DOHH2 (cell line): Measurements from ENCODE around the gene CCDC190.

Experiments
- H3F3A ChIP-seq: fragments of 200-600 bp; sonication (generic), shearing (Covaris generic); 2 replicates; pipeline ENCODE4 v1.6.0; 2016; ENCODE audit warnings: antibody characterized with exemption, mild to moderate bottlenecking; ENCODE audit not compliant: control insufficient read depth, insufficient read depth
- H3K27ac ChIP-seq: fragments of 200-600 bp; sonication (generic); 2 replicates; pipeline ENCODE4 v1.5.1; 2014; ENCODE audit warnings: low read depth, mild to moderate bottlenecking, low read length, moderate library complexity
- H3K27me3 ChIP-seq: fragments of 200-600 bp; sonication (generic); 2 replicates; pipeline ENCODE4 v1.6.1; 2014; ENCODE audit warnings: mild to moderate bottlenecking, low read length, mixed read lengths; ENCODE audit not compliant: control insufficient read depth
- H3K36me3 ChIP-seq: fragments of 200-600 bp; sonication (generic); 2 replicates; pipeline ENCODE4 v1.6.1; 2014; ENCODE audit warnings: mild to moderate bottlenecking, low read length, moderate library complexity, mixed read lengths; ENCODE audit not compliant: control insufficient read depth
- H3K4me1 ChIP-seq: fragments of 200-600 bp; sonication (generic); 2 replicates; pipeline ENCODE4 v1.6.1; 2014; ENCODE audit warnings: mild to moderate bottlenecking, low read length, mixed read lengths; ENCODE audit not compliant: control insufficient read depth
- H3K4me2 ChIP-seq: fragments of 200-600 bp; sonication (generic); 2 replicates; pipeline ENCODE4 v1.6.0; 2014; ENCODE audit warnings: mild to moderate bottlenecking, low read length, moderate library complexity
- H3K4me3 ChIP-seq: fragments of 200-600 bp; sonication (generic); 2 replicates; pipeline ENCODE4 v1.5.1; 2014; ENCODE audit warnings: mild to moderate bottlenecking, low read length, mixed read lengths
- H3K79me2 ChIP-seq: fragments of 200-600 bp; sonication (generic); 2 replicates; pipeline ENCODE4 v1.6.1; 2014; ENCODE audit warnings: mild to moderate bottlenecking, low read length, mixed read lengths; ENCODE audit not compliant: control insufficient read depth
- H3K9me2 ChIP-seq: fragments of 200-600 bp; sonication (generic); replicated peaks from 2 replicates; pipeline ENCODE4 v1.6.1; 2014; ENCODE audit warnings: mild to moderate bottlenecking, low read length, mixed read lengths; ENCODE audit not compliant: control insufficient read depth
- H3K9me3 ChIP-seq: fragments of 200-600 bp; sonication (generic); 2 replicates; pipeline ENCODE4 v1.6.1; 2014; ENCODE audit warnings: antibody characterized with exemption, low read length, mixed read lengths; ENCODE audit not compliant: control insufficient read depth, insufficient read depth
- H4K20me1 ChIP-seq: fragments of 200-600 bp; sonication (generic); 2 replicates; pipeline ENCODE4 v1.6.0; 2014; ENCODE audit warnings: low read depth, mild to moderate bottlenecking, antibody characterized with exemption, low read length, moderate library complexity; ENCODE audit not compliant: control insufficient read depth, insufficient read depth
- EZH2phosphoT487 ChIP-seq: fragments of 200-600 bp; sonication (generic); IDR thresholded peaks from 2 replicates; pipeline ENCODE4 v1.6.1; 2017; ENCODE audit warnings: borderline replicate concordance, mild to moderate bottlenecking, antibody characterized with exemption, low read length, moderate library complexity, mixed read lengths
- TF ChIP-seq, protein P1 (sequence below): fragments of 200-600 bp; sonication (generic); IDR thresholded peaks from one replicate; pipeline ENCODE4 v1.5.1; 2014; ENCODE audit warnings: antibody characterized with exemption, mild to moderate bottlenecking, low read depth, low read length; ENCODE audit not compliant: poor library complexity, severe bottlenecking

Gene CCDC190

DNA sequence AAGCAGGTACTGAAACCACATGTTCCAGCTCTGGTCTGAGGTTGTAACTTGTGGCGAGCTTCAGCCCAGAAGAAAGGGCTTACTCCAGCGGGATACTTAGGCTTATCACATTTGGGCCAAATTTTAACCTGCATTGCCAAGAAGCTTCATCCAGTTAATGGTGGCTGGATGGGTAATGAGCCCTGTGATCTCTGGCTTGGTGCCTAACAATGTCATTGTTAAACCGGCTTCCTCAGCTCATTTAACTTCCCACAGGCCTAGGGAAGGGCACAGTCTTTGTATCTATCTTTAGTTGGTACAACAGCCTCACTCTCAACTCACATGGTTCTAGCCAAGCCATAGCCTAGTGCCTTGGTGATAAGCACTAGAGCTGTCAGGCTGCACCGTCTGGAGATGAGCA, 43.6 kb upstream of the CCDC190 start:
- Histone ChIP-seq H3F3A (no peaks in the 10 kb centered on the region), H3K9me3 (no peaks in the 10 kb centered on the region), H3K4me1 (no peaks in the 10 kb centered on the region), H3K27me3 (peaks cover 10% of the 10 kb centered on the region; the same call in 1 of the 2 replicates), H4K20me1 (no peaks in the 10 kb centered on the region), H3K27ac (no peak overlapping the region), H3K9me2 (no peaks in the 10 kb centered on the region), H3K4me3 (no peak overlapping the region), H3K79me2 (no peaks in the 10 kb centered on the region), H3K4me2 (no peak overlapping the region), H3K36me3 (no peaks in the 10 kb centered on the region)
- TF ChIP-seq, protein P1, sequence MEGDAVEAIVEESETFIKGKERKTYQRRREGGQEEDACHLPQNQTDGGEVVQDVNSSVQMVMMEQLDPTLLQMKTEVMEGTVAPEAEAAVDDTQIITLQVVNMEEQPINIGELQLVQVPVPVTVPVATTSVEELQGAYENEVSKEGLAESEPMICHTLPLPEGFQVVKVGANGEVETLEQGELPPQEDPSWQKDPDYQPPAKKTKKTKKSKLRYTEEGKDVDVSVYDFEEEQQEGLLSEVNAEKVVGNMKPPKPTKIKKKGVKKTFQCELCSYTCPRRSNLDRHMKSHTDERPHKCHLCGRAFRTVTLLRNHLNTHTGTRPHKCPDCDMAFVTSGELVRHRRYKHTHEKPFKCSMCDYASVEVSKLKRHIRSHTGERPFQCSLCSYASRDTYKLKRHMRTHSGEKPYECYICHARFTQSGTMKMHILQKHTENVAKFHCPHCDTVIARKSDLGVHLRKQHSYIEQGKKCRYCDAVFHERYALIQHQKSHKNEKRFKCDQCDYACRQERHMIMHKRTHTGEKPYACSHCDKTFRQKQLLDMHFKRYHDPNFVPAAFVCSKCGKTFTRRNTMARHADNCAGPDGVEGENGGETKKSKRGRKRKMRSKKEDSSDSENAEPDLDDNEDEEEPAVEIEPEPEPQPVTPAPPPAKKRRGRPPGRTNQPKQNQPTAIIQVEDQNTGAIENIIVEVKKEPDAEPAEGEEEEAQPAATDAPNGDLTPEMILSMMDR, result no peak
- TF ChIP-seq EZH2phosphoT487, result no peak

DNA sequence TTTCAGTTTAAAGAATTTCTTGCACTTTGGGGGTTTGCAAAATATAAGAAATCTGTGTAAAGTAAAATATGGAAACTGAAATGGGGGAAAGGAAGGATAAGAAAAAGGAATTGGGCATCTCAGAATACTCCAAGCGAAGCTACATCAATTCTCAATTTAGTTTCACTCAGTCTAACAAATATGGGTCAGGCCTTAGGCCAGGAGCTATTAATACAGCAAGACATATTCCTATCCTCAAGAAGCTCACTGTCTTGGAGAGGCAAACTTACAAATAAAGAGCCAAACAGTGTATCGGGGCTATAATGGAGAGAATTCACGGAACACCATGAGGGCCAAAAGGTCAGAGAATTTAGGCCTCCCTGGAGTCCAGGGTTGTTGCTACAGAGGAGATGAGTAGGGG, 43.0 kb upstream of the CCDC190 start:
- TF ChIP-seq, protein P1, result no peak
- no peak for TF ChIP-seq EZH2phosphoT487
- no peak overlapping the region for H3K4me3 ChIP-seq
- H3F3A ChIP-seq, result no peaks in the 10 kb centered on the region
- H3K9me2 ChIP-seq, result no peaks in the 10 kb centered on the region
- H3K27ac ChIP-seq, result no peak overlapping the region
- H3K4me2 ChIP-seq, result no peak overlapping the region
- no peaks in the 10 kb centered on the region for H3K36me3 ChIP-seq
- H3K27me3 ChIP-seq, result peaks cover 10% of the 10 kb centered on the region; the same call in 1 of the 2 replicates
- no peaks in the 10 kb centered on the region for H3K79me2 ChIP-seq
- no peaks in the 10 kb centered on the region for H4K20me1 ChIP-seq
- no peaks in the 10 kb centered on the region for H3K4me1 ChIP-seq
- no peaks in the 10 kb centered on the region for H3K9me3 ChIP-seq

DNA sequence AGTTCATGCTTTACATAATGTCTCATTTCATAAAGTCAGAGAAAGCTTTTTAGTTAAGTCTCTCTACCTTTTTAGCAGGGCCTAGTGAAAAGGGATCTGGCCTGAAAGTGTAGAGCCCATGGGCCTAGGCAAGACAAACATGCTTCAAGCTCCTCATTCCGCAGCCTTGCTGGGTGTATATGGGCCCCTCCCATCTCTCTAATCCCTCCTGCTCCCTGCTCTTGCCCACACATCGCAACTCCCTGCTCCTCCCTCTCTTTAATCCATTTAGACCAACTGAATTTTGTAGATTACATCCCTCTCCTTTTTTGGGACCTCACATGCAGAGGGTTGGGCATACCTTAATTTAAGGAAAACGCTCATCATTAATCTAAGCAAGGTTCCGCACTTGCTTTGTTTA, 42.3 kb upstream of the CCDC190 start:
- Histone ChIP-seq H3K79me2 (no peaks in the 10 kb centered on the region), H3K9me2 (no peaks in the 10 kb centered on the region), H3K27me3 (peaks cover 10% of the 10 kb centered on the region; the same call in 1 of the 2 replicates), H3K4me1 (no peaks in the 10 kb centered on the region), H3K27ac (no peak overlapping the region), H4K20me1 (no peaks in the 10 kb centered on the region), H3F3A (no peaks in the 10 kb centered on the region), H3K36me3 (no peaks in the 10 kb centered on the region), H3K4me3 (no peak overlapping the region), H3K9me3 (no peaks in the 10 kb centered on the region), H3K4me2 (no peak overlapping the region)
- TF ChIP-seq, protein P1, result no peak
- TF ChIP-seq EZH2phosphoT487, result no peak
